Fibroblast of upper back skin (primary cell): ENCODE measurements around the gene VMAC.
A peak's percentile ranks its signal among the peaks of the same experiment; 100 is the strongest.
"Not testable (repeated sequence)": the region's sequence is repeated elsewhere in the genome, so short reads cannot be mapped to it uniquely, and the experiment has no call there.

ENCODE experiments used
- DNase-seq: peaks from one replicate; pipeline ENCODE4 v3.0.0-alpha.2; 2013

VMAC gene, protein sequence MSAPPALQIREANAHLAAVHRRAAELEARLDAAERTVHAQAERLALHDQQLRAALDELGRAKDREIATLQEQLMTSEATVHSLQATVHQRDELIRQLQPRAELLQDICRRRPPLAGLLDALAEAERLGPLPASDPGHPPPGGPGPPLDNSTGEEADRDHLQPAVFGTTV

GRCh38 chr19:5904352-5905113 lies at the start of gene VMAC:
VMAC (plus strand) TSS chr19:5904872; CDS start chr19:5904891, 19 bp downstream.
- DNase-seq: peak; percentile 100

GRCh38 chr19:5855151-5855550 lies 49.5 kb upstream of the VMAC start:
- DNase-seq: not testable (repeated sequence)

- no peak for DNase-seq
Measured at GRCh38 chr19:5857203-5858081, 47.2 kb upstream of the VMAC start.

DNA sequence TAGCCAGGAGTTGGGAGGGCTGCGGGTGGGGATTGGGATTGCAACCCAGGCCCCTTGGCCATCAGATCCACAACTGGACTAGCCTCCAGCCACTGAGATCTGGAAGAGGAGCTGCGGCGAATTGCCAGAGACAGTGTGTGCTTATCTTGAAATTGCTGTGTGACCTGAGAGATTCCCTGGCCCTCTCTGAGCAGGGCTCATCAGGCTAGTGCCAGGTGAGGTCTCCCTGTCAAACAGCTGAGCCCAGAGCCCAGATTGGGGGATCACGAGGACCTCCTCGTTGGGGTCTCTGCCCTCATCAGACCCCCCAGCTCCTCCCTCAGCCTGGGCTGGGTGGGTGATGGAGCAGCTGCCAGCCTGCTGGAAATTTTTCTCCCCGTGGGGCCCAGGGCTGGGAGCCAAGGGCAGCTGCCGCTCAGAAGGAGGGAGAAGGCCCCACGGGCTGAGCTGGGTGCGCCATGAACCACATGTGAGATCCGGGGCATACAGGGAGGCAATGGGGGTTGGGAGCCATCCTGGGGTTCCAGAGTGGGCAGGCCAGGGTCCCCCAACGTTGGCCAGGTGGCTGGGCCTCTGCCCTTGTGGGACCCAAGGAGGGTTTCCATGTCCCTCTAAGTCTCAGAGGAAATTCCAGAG lies 41.5 kb upstream of the VMAC start:
- no peak for DNase-seq

DNA sequence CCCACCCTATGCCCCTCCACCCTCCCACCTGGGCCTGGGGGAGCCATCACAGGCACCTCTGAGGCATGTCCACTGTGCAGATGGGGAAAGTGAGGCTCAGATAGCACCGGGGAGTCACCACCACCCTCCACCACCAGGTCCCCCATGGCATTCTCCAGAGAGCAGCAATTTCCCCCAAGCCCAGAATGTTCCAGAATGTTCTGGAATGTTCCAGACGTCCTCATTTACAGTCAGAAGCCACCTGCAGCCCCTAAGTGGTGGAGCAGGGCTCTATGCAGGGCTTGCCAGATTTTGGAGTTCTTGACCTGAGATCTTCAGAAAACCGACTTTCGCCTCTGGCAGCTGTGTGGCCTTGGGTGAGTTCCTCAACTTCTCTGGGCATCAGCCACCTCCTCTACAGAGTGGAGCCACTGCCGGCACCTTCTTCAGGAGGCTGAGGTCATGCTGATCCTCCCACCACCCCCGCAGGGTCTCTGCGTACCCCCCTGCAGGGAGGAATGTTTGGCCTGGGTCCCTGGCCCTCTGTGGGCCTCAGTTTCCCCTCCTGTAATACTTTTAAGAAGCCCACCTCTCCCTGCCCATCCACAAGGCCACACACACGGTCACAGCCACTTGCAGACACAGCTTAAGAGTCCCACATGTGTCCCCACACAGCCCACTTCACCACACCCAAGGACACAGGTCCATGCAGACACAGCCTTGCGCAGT lies 40.5 kb upstream of the VMAC start:
- DNase-seq: no peak

- DNase-seq: no peak
Measured at GRCh38 chr19:5864725-5865486, 39.8 kb upstream of the VMAC start.

DNA sequence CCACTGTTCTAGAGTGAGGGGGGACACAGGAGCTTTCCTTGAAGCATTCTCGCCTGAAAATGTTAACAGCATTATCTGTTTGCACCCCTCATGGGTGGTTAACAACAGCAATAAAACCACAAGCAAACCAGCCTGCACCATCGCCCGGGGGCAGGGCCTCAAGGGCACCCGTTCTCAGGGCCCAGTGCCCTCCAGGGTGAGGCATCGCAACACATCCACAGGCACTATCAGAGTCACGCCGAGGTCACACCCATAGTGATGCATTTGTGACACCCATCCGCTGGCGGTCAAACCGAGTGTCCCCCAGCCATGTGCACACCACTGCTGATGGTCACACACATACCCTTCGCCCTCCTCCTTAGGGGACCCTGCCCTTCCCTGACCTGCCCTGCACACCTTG lies 38.9 kb upstream of the VMAC start:
- DNase-seq: no peak

DNA sequence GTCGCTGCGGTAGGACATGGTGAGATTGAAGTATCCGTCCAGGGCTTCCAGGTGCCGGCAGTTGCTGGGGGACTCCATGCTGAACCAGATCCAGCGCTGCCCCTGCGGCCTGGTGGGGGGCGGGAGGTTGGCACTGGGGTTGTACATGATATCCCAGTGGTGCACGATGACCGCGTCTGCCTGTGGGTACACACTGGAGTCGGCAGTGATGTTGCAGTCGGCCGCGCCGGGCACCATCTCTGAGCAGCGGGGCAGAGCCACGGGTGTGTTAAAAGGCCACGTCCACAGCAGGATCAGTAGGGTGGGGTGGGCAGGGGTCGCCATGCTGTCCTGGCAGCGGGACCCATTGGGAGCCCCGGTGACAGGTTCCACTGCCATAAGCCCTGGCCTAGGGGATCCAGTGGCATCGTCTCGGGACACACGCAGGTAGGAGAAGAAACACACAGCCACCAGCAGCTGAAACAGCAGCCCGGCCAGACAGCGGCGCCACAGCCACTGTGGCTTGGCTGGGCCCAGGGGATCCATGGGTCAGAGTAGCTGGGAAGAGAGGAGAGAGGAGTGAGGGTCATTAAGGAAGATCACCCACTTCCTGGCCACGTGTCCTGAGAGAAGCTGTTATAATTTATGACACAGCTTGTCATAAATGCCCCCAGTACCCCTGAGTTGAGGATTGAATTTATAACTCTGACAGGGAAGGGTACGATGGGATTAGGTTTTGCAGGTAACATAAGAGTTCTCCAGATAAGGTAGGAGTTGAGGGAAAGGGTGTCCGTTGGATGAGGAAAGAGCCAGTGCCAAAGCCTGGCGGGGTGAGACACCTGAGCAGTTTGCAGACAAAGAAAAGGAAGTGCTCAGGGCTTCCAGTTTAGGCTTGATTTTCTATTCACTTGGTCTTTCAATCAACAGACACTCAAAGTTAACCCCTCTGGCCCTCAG lies 37.2 kb upstream of the VMAC start:
- DNase-seq: no peak

DNA sequence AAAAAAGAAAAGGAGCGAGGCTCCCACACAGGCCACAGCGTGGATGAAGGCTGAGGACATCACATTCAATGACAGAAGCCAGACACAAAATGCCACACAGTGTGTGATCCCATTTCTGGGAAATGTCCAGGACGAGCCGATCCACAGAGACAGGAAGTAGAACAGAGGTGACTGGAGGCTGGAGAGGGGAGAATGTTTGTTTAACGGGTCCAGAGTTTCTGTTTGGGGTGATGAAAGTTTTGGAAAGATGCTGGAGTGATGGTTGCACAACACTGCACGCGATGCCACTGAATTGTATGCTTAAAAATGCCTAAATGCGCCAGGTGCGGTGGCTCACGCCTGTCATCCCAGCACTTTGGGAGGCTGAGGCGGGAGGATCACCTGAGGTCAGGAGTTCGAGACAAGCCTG lies 33.7 kb upstream of the VMAC start:
- no peak for DNase-seq

DNA sequence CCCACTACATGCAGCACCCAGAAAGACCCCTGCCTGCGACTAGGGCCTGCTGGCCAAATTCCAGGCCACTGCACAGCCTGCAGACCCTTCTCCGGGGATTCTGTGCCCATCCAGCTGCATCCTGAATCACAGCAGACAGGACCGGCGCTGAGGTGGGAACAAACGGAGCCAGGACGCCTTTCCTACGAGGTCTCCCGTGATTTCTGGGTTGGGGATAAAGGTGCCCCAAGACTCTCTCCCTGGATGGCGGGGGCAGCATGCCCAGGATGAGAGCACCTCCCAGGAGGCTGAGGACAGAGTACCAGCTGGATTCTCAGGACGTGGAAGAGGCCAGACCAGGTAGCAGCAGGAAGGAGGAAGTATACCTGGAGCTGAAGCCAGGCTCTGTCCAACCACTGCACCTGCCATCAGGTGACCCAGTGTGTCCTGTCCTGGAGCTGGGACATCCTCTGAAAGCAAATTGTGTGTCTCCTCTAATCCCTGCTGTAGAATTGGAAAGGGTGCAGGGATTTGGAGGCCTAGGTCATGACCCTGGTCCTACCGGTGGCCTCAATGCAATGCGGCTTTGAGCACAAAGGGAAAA lies 31.0 kb upstream of the VMAC start:
- no peak for DNase-seq

DNA sequence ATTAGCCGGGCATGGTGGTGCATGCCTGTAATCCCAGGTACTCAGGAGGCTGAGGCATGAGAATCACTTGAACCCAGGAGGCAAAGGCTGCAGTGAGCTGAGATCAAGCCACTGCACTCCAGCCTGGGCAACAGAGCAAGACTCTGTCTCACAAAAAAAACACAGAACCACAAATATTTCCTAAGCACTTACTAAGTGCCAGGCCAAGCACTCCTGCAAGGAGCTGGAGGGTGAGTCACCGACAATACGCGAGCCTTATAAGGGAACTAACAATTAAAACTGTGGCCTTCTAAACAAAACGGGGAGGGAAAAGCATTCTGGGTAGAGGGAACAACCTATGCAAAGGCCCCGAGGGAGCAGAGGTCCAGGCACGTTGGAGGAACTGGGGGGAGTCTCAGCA lies 30.2 kb upstream of the VMAC start:
- DNase-seq: peak; percentile 58

- DNase-seq: no peak
Measured at GRCh38 chr19:5877427-5877826, 27.2 kb upstream of the VMAC start.

DNA sequence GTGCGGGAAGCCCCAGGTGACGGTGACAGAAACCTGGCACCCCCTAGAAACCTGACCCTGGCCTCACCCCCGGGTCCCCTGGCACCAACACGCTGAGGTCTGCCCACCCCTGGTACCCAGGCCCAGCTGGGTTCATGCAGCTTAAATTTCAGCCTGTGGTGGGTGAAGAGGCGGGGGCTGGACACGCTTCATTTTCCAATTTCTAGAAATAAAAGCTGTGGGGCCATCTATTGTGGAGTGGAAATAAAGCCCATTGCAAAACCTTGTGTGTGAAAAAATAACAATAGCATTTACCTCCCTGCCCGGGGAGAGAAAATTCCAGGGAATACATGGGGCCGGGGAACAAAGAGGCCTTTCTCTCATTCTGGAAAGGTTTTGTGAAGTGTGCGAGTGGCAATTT lies 26.8 kb upstream of the VMAC start:
- DNase-seq: no peak

DNA sequence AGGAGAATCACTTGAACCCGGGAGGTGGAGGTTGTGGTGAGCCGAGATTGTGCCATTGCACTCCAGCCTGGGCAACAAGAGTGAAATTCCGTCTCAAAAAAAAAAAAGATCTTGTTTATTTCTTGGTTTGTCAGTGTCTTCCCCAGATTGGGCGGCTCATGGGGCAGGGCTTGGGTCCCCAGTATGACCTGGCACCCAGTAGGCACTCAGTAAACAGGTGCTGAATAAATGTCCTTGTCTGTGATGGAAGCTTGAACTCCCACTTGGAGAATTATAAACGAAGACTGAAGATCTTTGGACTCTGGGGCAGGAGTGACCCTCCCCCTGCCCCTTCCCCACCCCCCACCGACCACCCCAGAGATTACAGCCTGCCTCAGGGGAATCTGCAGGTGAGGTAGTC lies 24.5 kb upstream of the VMAC start:
- DNase-seq: no peak

- DNase-seq: peak; percentile 80
Measured at GRCh38 chr19:5880604-5881078, 24.0 kb upstream of the VMAC start.

GRCh38 chr19:5881543-5882299 lies 23.0 kb upstream of the VMAC start:
- no peak for DNase-seq

DNA sequence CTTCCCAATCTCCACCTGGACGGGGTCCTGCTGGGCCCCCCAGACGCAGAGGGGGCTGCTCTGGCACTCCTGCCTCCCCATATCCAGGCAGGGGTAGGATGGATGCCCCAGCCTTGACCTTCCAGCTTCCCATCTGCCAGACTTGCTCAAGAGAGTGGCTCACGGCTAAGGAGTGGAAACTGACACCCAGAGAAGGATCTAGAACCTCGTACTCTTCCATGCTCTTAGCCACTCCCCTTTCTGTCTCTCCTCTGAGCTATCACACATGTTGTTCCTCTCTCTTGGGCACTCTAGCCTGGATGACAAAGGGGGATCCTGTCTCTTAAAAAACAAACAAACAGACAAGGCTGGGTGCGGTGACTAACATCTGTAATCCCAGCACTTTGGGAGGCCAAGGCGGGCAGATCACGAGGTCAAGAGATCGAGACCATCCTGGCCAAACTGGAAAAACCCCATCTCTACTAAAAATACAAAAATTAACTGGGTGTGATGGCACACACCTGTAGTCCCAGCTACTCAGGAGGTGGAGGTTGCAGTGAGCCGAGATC lies 22.2 kb upstream of the VMAC start:
- no peak for DNase-seq

- not testable (repeated sequence) for DNase-seq
Measured at GRCh38 chr19:5883157-5883873, 21.4 kb upstream of the VMAC start.
